Epithelial cell of esophagus (primary cell): Measurements from ENCODE around the gene SH3BP5.

Experiments
- DNase-seq: peaks from one replicate; pipeline ENCODE4 v3.0.0; 2010; ENCODE audit warnings: low read depth
- H3K4me3 ChIP-seq: 2 replicates; pipeline ENCODE4 v1.5.1; 2011; ENCODE audit warnings: mild to moderate bottlenecking, low read length, control low read depth
- CTCF ChIP-seq: IDR thresholded peaks from 2 replicates; pipeline ENCODE4 v1.5.1; 2011; ENCODE audit warnings: low read depth, mild to moderate bottlenecking, low read length, control low read depth, inconsistent platforms; ENCODE audit not compliant: insufficient read depth; ENCODE audit errors: missing control alignments

The SH3BP5 gene

DNA sequence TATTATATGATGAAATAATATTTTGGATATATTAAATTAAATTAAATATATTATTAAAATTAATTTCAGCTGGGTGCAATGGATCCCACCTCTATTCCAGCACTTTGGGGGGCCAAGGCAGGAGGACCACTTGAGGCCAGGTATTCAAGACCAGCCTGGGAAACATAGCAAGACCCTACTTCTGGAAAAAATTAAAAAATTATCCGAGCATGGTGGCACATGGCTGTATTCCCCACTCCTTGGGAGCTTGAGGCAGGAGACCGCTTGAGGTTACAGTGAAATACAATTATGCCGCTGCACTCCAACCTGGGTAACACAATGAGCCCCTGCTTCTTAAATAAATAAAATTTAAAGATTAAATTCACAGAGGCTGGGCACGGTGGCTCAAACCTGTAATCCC, 61.4 kb downstream of the SH3BP5 start:
- no peak for DNase-seq

GRCh38 chr3:15269091-15269989, 63.0 kb downstream of the SH3BP5 start:
- DNase-seq = peak; percentile 99
- TF ChIP-seq CTCF = no peak
- H3K4me3 ChIP-seq = no peak overlapping the region

More for the DNA sequence above, 61.4 kb downstream of the SH3BP5 start:
- no peak overlapping the region for H3K4me3 ChIP-seq
- TF ChIP-seq CTCF = no peak

DNA sequence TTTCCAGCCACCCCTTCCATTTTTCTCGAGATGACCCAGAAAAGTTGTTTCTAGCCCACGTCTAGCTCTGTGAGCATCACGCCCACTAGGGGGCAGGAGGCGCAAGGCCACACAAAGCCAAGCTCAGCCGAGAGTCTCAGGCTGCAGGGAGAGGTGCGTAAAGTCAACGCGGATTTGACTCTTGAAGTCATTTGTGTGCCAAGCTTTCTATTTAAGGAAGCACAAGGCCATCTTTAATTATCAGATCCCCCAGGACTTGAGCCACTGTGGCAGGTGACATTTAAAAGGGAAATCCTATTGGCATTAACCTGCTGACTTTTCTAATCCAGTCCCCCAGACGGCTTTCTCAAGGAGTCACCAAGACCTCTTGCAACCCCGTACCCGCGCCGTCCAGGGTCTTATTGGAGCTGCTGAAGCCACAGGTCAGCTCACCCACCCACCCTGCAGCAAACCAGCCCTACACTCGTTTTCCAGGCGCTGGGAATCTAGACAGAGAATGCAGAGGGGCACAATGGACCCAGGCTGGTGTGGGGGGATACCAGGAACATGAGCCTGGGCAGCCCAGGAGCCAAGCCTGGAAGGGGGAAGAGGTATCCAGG, 64.3 kb downstream of the SH3BP5 start:
- peak; percentile 97 for TF ChIP-seq CTCF
- peak; percentile 84 for DNase-seq
- no peak overlapping the region for H3K4me3 ChIP-seq

- H3K4me3 ChIP-seq = no peak overlapping the region
- no peak for TF ChIP-seq CTCF
These were observed 64.9 kb downstream of the SH3BP5 start for GRCh38 chr3:15267502-15267901.

GRCh38 chr3:15266510-15267376, 65.6 kb downstream of the SH3BP5 start:
- TF ChIP-seq CTCF = no peak
- no peak for DNase-seq
- H3K4me3 ChIP-seq = no peak overlapping the region

More at GRCh38 chr3:15267502-15267901, 64.9 kb downstream of the SH3BP5 start:
- no peak for DNase-seq

DNA sequence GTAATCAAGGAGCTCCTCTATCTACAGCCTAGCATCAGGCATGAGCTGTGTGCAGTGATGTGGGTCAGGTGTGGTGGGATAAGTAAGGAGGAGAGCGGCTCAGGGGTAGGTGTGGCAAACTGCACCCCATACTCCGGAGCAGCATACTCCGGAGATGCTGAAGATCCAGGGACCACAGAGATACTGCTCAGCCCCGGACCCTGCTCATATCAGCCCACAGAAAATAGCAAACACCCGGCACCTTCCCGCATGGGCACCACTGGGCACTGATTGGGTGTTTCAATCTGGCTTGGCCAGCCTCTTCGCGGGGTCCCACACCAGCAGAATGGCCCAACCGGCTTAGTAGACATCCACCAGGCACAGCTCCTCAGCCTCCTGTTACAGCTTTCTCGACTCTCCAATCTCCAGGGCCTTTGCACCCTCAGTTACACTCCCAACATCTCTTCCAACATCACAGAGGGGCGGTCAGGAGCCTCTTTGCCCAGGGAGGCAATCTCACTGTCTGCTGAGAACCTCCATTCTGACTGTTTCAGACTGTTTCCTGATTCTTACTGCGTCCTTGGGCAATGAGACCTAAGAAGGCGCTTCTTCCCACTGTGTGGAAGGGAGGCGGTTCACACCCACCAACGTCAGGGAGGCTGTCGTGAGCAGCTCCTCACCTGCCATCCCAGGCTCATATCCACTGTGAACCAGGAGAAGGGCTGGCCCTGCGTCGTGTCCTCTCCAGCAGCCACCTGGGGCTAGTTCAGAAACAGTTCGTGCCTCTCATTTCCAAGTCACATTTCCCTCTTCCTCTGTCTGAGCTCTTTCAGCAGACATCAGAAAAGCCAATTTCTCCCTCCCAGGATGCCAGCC, 66.5 kb downstream of the SH3BP5 start:
- H3K4me3 ChIP-seq = no peak overlapping the region
- DNase-seq = no peak
- no peak for TF ChIP-seq CTCF
